SU-DHL-6 (cell line): ENCODE measurements around the gene ZNF273.
A peak's percentile ranks its signal among the peaks of the same experiment; 100 is the strongest.

Experiments
- H2AFZ ChIP-seq: fragments of 200-600 bp; sonication (generic); 2 replicates; pipeline ENCODE4 v1.6.1; 2014; ENCODE audit warnings: low read depth, mild to moderate bottlenecking, moderate library complexity, mixed read lengths, antibody characterized with exemption, low read length; ENCODE audit not compliant: severe bottlenecking
- H3F3A ChIP-seq: fragments of 200-600 bp; shearing (Covaris generic); 2 replicates; pipeline ENCODE4 v1.6.0; 2016; ENCODE audit warnings: antibody characterized with exemption, mild to moderate bottlenecking; ENCODE audit not compliant: insufficient read depth
- H3K27ac ChIP-seq: fragments of 200-600 bp; sonication (generic); 2 replicates; pipeline ENCODE4 v1.5.1; 2016; ENCODE audit warnings: low read depth, mild to moderate bottlenecking, low read length, moderate library complexity, mixed read lengths
- H3K27me3 ChIP-seq: fragments of 200-600 bp; sonication (generic), shearing (Covaris generic); 2 replicates; pipeline ENCODE4 v1.6.0; 2014; ENCODE audit warnings: mild to moderate bottlenecking, low read length
- H3K36me3 ChIP-seq: fragments of 200-600 bp; sonication (generic); 2 replicates; pipeline ENCODE4 v1.6.1; 2014; ENCODE audit warnings: mild to moderate bottlenecking, low read length, mixed read lengths
- H3K4me2 ChIP-seq: fragments of 300-600, 200-600 bp; shearing (Covaris generic), sonication (generic); 2 replicates; pipeline ENCODE4 v1.6.0; 2014; ENCODE audit warnings: low read length, low read depth, mild to moderate bottlenecking; ENCODE audit not compliant: poor library complexity, severe bottlenecking
- H3K4me3 ChIP-seq: fragments of 200-600 bp; sonication (generic); 2 replicates; pipeline ENCODE4 v1.5.1; 2014; ENCODE audit warnings: antibody characterized with exemption, low read length, mild to moderate bottlenecking, mixed read lengths; ENCODE audit not compliant: insufficient read depth, poor library complexity, severe bottlenecking
- H3K79me2 ChIP-seq: fragments of 200-600 bp; sonication (generic); 2 replicates; pipeline ENCODE4 v1.6.1; 2014; ENCODE audit warnings: mild to moderate bottlenecking, low read length, moderate library complexity; ENCODE audit not compliant: insufficient read depth
- H3K9ac ChIP-seq: fragments of 200-600 bp; sonication (generic); 2 replicates; pipeline ENCODE4 v1.7.0; 2014; ENCODE audit warnings: mild to moderate bottlenecking, low read length
- H3K9me2 ChIP-seq: fragments of 200-600 bp; sonication (generic); replicated peaks from 2 replicates; pipeline ENCODE4 v1.6.1; 2014; ENCODE audit warnings: low read length; ENCODE audit not compliant: insufficient read depth
- H3K9me3 ChIP-seq: fragments of 200-600 bp; sonication (generic); 2 replicates; pipeline ENCODE4 v1.6.1; 2014; ENCODE audit warnings: low read length, mixed read lengths; ENCODE audit not compliant: insufficient read depth
- H4K20me1 ChIP-seq: fragments of 200-600 bp; sonication (generic); 2 replicates; pipeline ENCODE4 v1.6.1; 2014; ENCODE audit warnings: low read depth, mild to moderate bottlenecking, antibody characterized with exemption, low read length, moderate library complexity, mixed read lengths
- CTCF ChIP-seq: fragments of 200-600 bp; sonication (generic); IDR thresholded peaks from one replicate; pipeline ENCODE4 v1.5.1; 2017; ENCODE audit warnings: antibody characterized with exemption, mild to moderate bottlenecking, low read length, moderate library complexity; ENCODE audit not compliant: insufficient read depth, poor library complexity, severe bottlenecking
- EZH2phosphoT487 ChIP-seq: fragments of 200-600 bp; sonication (generic), shearing (Covaris generic); conservative IDR thresholded peaks from 2 replicates; pipeline ENCODE4 v1.6.1; 2018; ENCODE audit warnings: mild to moderate bottlenecking, antibody characterized with exemption, low read length, moderate library complexity, mixed read lengths

Gene ZNF273

GRCh38 chr7:64951250-64951848 lies 48.3 kb downstream of the ZNF273 start:
- no peaks in the 10 kb centered on the region for H3K9me2 ChIP-seq
- TF ChIP-seq CTCF = peak; percentile 66
- TF ChIP-seq EZH2phosphoT487 = no peak
- H3K36me3 ChIP-seq = no peaks in the 10 kb centered on the region
- H3K4me3 ChIP-seq = no peak overlapping the region
- H3K27me3 ChIP-seq = no peaks in the 10 kb centered on the region
- no peak overlapping the region for H3K4me2 ChIP-seq
- no peak overlapping the region for H3K9ac ChIP-seq
- H3K9me3 ChIP-seq = no peaks in the 10 kb centered on the region
- H4K20me1 ChIP-seq = no peaks in the 10 kb centered on the region
- no peak overlapping the region for H3K27ac ChIP-seq
- no peak overlapping the region for H2AFZ ChIP-seq
- H3K79me2 ChIP-seq = no peaks in the 10 kb centered on the region
- H3F3A ChIP-seq = no peaks in the 10 kb centered on the region

GRCh38 chr7:64959072-64959747 lies 56.1 kb downstream of the ZNF273 start:
- Histone ChIP-seq H3K79me2 (no peaks in the 10 kb centered on the region), H3K36me3 (peaks cover 8% of the 10 kb centered on the region; the same call in 1 of the 2 replicates), H3K27me3 (no peaks in the 10 kb centered on the region), H3F3A (no peaks in the 10 kb centered on the region), H4K20me1 (no peaks in the 10 kb centered on the region), H3K4me2 (no peak overlapping the region), H3K27ac (no peak overlapping the region), H2AFZ (no peak overlapping the region), H3K9me2 (no peaks in the 10 kb centered on the region), H3K4me3 (no peak overlapping the region), H3K9ac (no peak overlapping the region), H3K9me3 (peaks cover 33% of the 10 kb centered on the region; the same call in 1 of the 2 replicates)
- TF ChIP-seq EZH2phosphoT487 (no peak), CTCF (no peak)

- Histone ChIP-seq H3K9me3 (peaks cover 26% of the 10 kb centered on the region; the same call in 1 of the 2 replicates), H3K79me2 (no peaks in the 10 kb centered on the region), H3K36me3 (peaks cover 13% of the 10 kb centered on the region; the same call in 1 of the 2 replicates), H4K20me1 (no peaks in the 10 kb centered on the region; the same call in 1 of the 2 replicates), H3K27ac (no peak overlapping the region), H3K9me2 (no peaks in the 10 kb centered on the region), H3K4me2 (no peak overlapping the region), H3F3A (0 out of 2 replicates have a peak, but pooled peaks cover 4% of the 10 kb centered on the region), H2AFZ (no peak overlapping the region), H3K4me3 (no peak overlapping the region), H3K27me3 (no peaks in the 10 kb centered on the region), H3K9ac (no peak overlapping the region)
- TF ChIP-seq CTCF = no peak
- TF ChIP-seq EZH2phosphoT487 = no peak
Observed at GRCh38 chr7:64965594-64965993, 62.5 kb downstream of the ZNF273 start.
